ENCODE measurements around the gene PPP4R4.

Gene PPP4R4

DNA sequence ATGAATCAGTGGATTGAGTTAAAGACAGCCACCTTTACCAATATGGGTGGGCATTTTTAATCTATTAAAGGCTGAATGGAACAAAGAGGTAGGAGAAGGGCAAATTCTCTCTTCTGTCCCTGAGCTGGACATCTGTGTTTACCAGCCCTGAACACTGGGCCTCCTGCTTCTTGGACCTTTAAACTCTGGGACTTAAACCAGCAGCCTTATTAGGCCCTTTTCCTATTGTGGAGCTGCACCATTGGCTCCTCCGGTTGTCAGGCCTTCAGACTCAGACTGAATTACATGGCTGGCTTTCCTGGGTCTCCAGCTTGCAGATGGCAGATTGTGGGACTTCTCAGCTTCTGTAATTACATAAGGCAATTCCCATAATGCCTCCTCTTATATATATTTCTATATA lies 142.6 kb downstream of the PPP4R4 start:
- no peak overlapping the region for H3K9ac ChIP-seq (ENCODE audit: low read depth, low read length)
- ATAC-seq (ENCODE audit: insufficient read depth, low read depth) (no peak), DNase-seq (no peak)
- no peak overlapping the region for H3K4me2 ChIP-seq (ENCODE audit: insufficient read depth, low read length)
- TF ChIP-seq, protein P1, sequence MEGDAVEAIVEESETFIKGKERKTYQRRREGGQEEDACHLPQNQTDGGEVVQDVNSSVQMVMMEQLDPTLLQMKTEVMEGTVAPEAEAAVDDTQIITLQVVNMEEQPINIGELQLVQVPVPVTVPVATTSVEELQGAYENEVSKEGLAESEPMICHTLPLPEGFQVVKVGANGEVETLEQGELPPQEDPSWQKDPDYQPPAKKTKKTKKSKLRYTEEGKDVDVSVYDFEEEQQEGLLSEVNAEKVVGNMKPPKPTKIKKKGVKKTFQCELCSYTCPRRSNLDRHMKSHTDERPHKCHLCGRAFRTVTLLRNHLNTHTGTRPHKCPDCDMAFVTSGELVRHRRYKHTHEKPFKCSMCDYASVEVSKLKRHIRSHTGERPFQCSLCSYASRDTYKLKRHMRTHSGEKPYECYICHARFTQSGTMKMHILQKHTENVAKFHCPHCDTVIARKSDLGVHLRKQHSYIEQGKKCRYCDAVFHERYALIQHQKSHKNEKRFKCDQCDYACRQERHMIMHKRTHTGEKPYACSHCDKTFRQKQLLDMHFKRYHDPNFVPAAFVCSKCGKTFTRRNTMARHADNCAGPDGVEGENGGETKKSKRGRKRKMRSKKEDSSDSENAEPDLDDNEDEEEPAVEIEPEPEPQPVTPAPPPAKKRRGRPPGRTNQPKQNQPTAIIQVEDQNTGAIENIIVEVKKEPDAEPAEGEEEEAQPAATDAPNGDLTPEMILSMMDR (IDR thresholded peaks at IDR 0.05; ENCODE audit: borderline replicate concordance, extremely low read depth, low read length, poor library complexity, severe bottlenecking) = no peak
- TF ChIP-seq EZH2 (IDR thresholded peaks at IDR 0.05; ENCODE audit: borderline replicate concordance, low read depth, low read length, severe bottlenecking) = no peak
- no peaks in the 10 kb centered on the region for H3K36me3 ChIP-seq (ENCODE audit: insufficient read depth, low read length)
- H4K20me1 ChIP-seq (ENCODE audit: insufficient read depth, low read length) = no peaks in the 10 kb centered on the region; the same call in 1 of the 2 replicates
- peaks cover 3% of the 10 kb centered on the region for H3K27me3 ChIP-seq (ENCODE audit: insufficient read depth, low read length, poor library complexity)
- H3K27ac ChIP-seq (ENCODE audit: low read length) = no peak overlapping the region
- H3K4me3 ChIP-seq (ENCODE audit: low read depth in 1 of 2, low read length in 2 of 2) = no peak overlapping the region
- no peaks in the 10 kb centered on the region for H3K79me2 ChIP-seq (ENCODE audit: insufficient read depth, low read length)
- H3K4me1 ChIP-seq (ENCODE audit: insufficient read depth, low read length) = no peaks in the 10 kb centered on the region
- no peaks in the 10 kb centered on the region for H3K9me3 ChIP-seq (ENCODE audit: insufficient read depth, low read length, severe bottlenecking)
- no peak overlapping the region for H2AFZ ChIP-seq (ENCODE audit: low read depth, low read length)

DNA sequence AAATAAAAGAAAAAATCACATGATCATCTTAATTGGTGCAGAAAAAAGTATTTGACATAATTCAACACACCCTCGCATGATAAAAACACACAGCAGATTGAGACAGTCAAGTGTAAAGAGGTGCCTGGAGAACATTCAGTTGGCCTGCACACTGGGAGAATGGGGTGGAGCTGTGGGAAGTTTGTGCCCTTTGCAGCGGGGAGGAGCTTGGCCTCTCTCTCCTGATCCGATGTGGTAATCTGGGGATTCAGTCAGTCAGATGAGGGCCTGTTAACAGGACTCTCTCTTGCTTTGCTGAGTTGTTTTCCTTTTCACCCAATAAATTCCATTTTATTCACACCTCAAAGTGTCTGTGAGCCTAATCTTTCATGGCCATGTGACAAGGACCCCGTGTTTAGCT lies 143.1 kb downstream of the PPP4R4 start:
- no peak for TF ChIP-seq EZH2 (IDR thresholded peaks at IDR 0.05; ENCODE audit: borderline replicate concordance, low read depth, low read length, severe bottlenecking)
- TF ChIP-seq, protein P1 (IDR thresholded peaks at IDR 0.05; ENCODE audit: borderline replicate concordance, extremely low read depth, low read length, poor library complexity, severe bottlenecking) = no peak
- Histone ChIP-seq H3K27ac (ENCODE audit: low read length) (no peak overlapping the region), H2AFZ (ENCODE audit: low read depth, low read length) (no peak overlapping the region), H3K27me3 (ENCODE audit: insufficient read depth, low read length, poor library complexity) (peaks cover 3% of the 10 kb centered on the region), H3K4me2 (ENCODE audit: insufficient read depth, low read length) (no peak overlapping the region), H3K9me3 (ENCODE audit: insufficient read depth, low read length, severe bottlenecking) (no peaks in the 10 kb centered on the region), H4K20me1 (ENCODE audit: insufficient read depth, low read length) (no peaks in the 10 kb centered on the region; the same call in 1 of the 2 replicates), H3K9ac (ENCODE audit: low read depth, low read length) (no peak overlapping the region), H3K4me3 (ENCODE audit: low read depth in 1 of 2, low read length in 2 of 2) (no peak overlapping the region), H3K36me3 (ENCODE audit: insufficient read depth, low read length) (no peaks in the 10 kb centered on the region), H3K4me1 (ENCODE audit: insufficient read depth, low read length) (no peaks in the 10 kb centered on the region), H3K79me2 (ENCODE audit: insufficient read depth, low read length) (no peaks in the 10 kb centered on the region)
- ATAC-seq (ENCODE audit: insufficient read depth, low read depth) = no peak
- DNase-seq = no peak

DNA sequence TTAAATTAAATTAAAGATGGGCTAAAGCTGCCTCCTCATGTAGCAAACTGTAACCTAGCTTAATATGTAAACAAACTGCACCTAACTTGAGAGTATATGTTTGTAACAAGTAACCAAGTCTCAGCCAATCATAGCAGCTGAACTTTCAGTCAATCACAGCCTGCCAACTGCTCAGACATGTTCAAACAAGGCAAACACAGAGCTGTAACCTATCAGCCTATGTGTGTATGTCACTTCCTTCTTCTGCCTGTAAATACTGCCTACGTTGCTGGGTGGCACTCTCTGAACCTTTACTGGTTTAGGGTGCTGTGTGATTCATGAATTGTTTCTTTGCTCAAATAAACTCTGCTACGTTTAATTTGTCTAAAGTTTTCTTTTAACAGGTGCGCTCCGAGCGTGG lies 146.1 kb downstream of the PPP4R4 start:
- Histone ChIP-seq H3K4me1 (ENCODE audit: insufficient read depth, low read length) (no peaks in the 10 kb centered on the region), H3K36me3 (ENCODE audit: insufficient read depth, low read length) (no peaks in the 10 kb centered on the region), H3K27ac (ENCODE audit: low read length) (no peak overlapping the region), H4K20me1 (ENCODE audit: insufficient read depth, low read length) (no peaks in the 10 kb centered on the region), H3K9me3 (ENCODE audit: insufficient read depth, low read length, severe bottlenecking) (no peaks in the 10 kb centered on the region), H3K79me2 (ENCODE audit: insufficient read depth, low read length) (no peaks in the 10 kb centered on the region), H3K9ac (ENCODE audit: low read depth, low read length) (no peak overlapping the region), H3K27me3 (ENCODE audit: insufficient read depth, low read length, poor library complexity) (peaks cover 3% of the 10 kb centered on the region), H2AFZ (ENCODE audit: low read depth, low read length) (no peak overlapping the region), H3K4me3 (ENCODE audit: low read depth in 1 of 2, low read length in 2 of 2) (no peak overlapping the region), H3K4me2 (ENCODE audit: insufficient read depth, low read length) (no peak overlapping the region)
- ATAC-seq (ENCODE audit: insufficient read depth, low read depth) (no peak), DNase-seq (no peak)
- no peak for TF ChIP-seq EZH2 (IDR thresholded peaks at IDR 0.05; ENCODE audit: borderline replicate concordance, low read depth, low read length, severe bottlenecking)
- TF ChIP-seq, protein P1 (IDR thresholded peaks at IDR 0.05; ENCODE audit: borderline replicate concordance, extremely low read depth, low read length, poor library complexity, severe bottlenecking) = no peak

Measured in DND-41 (cell line).